SK-N-MC (cell line): Measurements from ENCODE around the gene ADGRL3.

Experiments used
- EZH2 ChIP-seq: fragments of 200-600 bp; sonication (generic); IDR thresholded peaks from one replicate; pipeline ENCODE4 v1.6.1; 2017; ENCODE audit warnings: antibody characterized with exemption
- FOXP2 ChIP-seq: optimal IDR thresholded peaks from 2 replicates; pipeline ENCODE3; 2011; ENCODE audit warnings: mild to moderate bottlenecking, moderate library complexity; ENCODE audit not compliant: insufficient read depth; ENCODE audit errors: extremely low read length, control extremely low read depth
- POLR2AphosphoS5 ChIP-seq: IDR thresholded peaks from 2 replicates; pipeline ENCODE4 v1.6.1; 2012; ENCODE audit warnings: mild to moderate bottlenecking, low read depth, low read length, borderline replicate concordance

GRCh38 chr4:61194571-61194970 is 5.6 kb upstream of the ADGRL3 start:
- no peak for TF ChIP-seq POLR2AphosphoS5
- TF ChIP-seq EZH2, result no peak
- no peak for TF ChIP-seq FOXP2
